ENCODE measurements around the gene INTS13. TPM values are rescaled to one million over a fixed set of nuclear protein-coding genes. Genes with fewer than 3 reads are reported as not detected.

The INTS13 gene
- polyA plus RNA-seq, 1 donor (not counting 4 experiments of a cell fraction or from before 2014, with no cell fraction given), result 38.7 TPM

- Histone ChIP-seq H3K9ac (ENCODE audit: control insufficient read depth, extremely low read depth, insufficient read depth, low read length) (no peak overlapping the region), H3K9me1 (ENCODE audit: control insufficient read depth, extremely low read depth, insufficient read depth, low read length) (no peaks in the 10 kb centered on the region), H3K27me3 (ENCODE audit: control insufficient read depth, extremely low read depth, insufficient read depth, low read length) (no peaks in the 10 kb centered on the region), H3K9me3 (ENCODE audit: control insufficient read depth, low read depth, low read length) (no peaks in the 10 kb centered on the region), H3K4me3 (ENCODE audit: control insufficient read depth in 2 of 3, extremely low read depth in 1 of 3, insufficient read depth in 2 of 3, low read depth in 1 of 3, low read length in 3 of 3) (no peak overlapping the region), H2AFZ (ENCODE audit: control insufficient read depth, low read length) (no peak overlapping the region), H3K4me2 (ENCODE audit: control insufficient read depth, extremely low read depth, insufficient read depth, low read depth, low read length) (no peak overlapping the region), H3K36me3 (ENCODE audit: control insufficient read depth in 2 of 2, extremely low read depth in 1 of 2, insufficient read depth in 2 of 2, low read length in 2 of 2) (no peaks in the 10 kb centered on the region), H3K27ac (ENCODE audit: control insufficient read depth, insufficient read depth, low read length) (no peak overlapping the region), H4K20me1 (ENCODE audit: control insufficient read depth, extremely low read depth, insufficient read depth, low read length) (no peaks in the 10 kb centered on the region), H3K4me1 (ENCODE audit: control insufficient read depth, extremely low read depth, insufficient read depth, low read length) (peaks cover 3% of the 10 kb centered on the region), H3K79me2 (ENCODE audit: control insufficient read depth, insufficient read depth, low read length) (peaks cover 78% of the 10 kb centered on the region)
- TF ChIP-seq EZH2 (IDR thresholded peaks at IDR 0.05; ENCODE audit: low read length), result no peak
- no peak for TF ChIP-seq CTCF (optimal IDR thresholded peaks at IDR 0.05 in 1 of 3, IDR thresholded peaks at IDR 0.05 in 1 of 3, conservative IDR thresholded peaks at IDR 0.05 in 1 of 3; ENCODE audit: extremely low read depth in 1 of 3, insufficient read depth in 2 of 3, low read length in 3 of 3)
- dilution Hi-C loops (cut with MboI; ENCODE audit: extremely low pct_ligation_motif_present, low sequenced_read_pairs), result no loop called here
- FAIRE-seq (no peak), DNase-seq (ENCODE audit: low read depth, low spot score) (no peak)
These were observed 10.5 kb upstream of the INTS13 start for GRCh38 chr12:26948309-26948708.

- Histone ChIP-seq H3K9me1 (ENCODE audit: control insufficient read depth, extremely low read depth, insufficient read depth, low read length) (no peaks in the 10 kb centered on the region), H3K27ac (ENCODE audit: control insufficient read depth, insufficient read depth, low read length) (no peak overlapping the region), H4K20me1 (ENCODE audit: control insufficient read depth, extremely low read depth, insufficient read depth, low read length) (no peaks in the 10 kb centered on the region), H3K27me3 (ENCODE audit: control insufficient read depth, extremely low read depth, insufficient read depth, low read length) (no peaks in the 10 kb centered on the region), H3K79me2 (ENCODE audit: control insufficient read depth, insufficient read depth, low read length) (peaks cover 92% of the 10 kb centered on the region), H3K4me2 (ENCODE audit: control insufficient read depth, extremely low read depth, insufficient read depth, low read depth, low read length) (peak overlapping the region; percentile 90), H3K4me1 (ENCODE audit: control insufficient read depth, extremely low read depth, insufficient read depth, low read length) (peaks cover 11% of the 10 kb centered on the region), H3K9ac (ENCODE audit: control insufficient read depth, extremely low read depth, insufficient read depth, low read length) (peak overlapping the region; percentile 20), H2AFZ (ENCODE audit: control insufficient read depth, low read length) (no peak overlapping the region), H3K36me3 (ENCODE audit: control insufficient read depth in 2 of 2, extremely low read depth in 1 of 2, insufficient read depth in 2 of 2, low read length in 2 of 2) (no peaks in the 10 kb centered on the region), H3K9me3 (ENCODE audit: control insufficient read depth, low read depth, low read length) (no peaks in the 10 kb centered on the region), H3K4me3 (ENCODE audit: control insufficient read depth in 2 of 3, extremely low read depth in 1 of 3, insufficient read depth in 2 of 3, low read depth in 1 of 3, low read length in 3 of 3) (peak overlapping the region in 2 of 3 experiments; percentile 27 to 44)
- DNase-seq (ENCODE audit: low read depth, low spot score) (no peak), FAIRE-seq (no peak)
- dilution Hi-C loops (cut with MboI; ENCODE audit: extremely low pct_ligation_motif_present, low sequenced_read_pairs), result no loop called here
- TF ChIP-seq EZH2 (IDR thresholded peaks at IDR 0.05; ENCODE audit: low read length) (no peak), CTCF (optimal IDR thresholded peaks at IDR 0.05 in 1 of 3, IDR thresholded peaks at IDR 0.05 in 1 of 3, conservative IDR thresholded peaks at IDR 0.05 in 1 of 3; ENCODE audit: extremely low read depth in 1 of 3, insufficient read depth in 2 of 3, low read length in 3 of 3) (no peak)
These were observed 3.4 kb upstream of the INTS13 start for GRCh38 chr12:26941215-26941594.

Measured in keratinocyte (primary cell).